HG02943 (cell line): ENCODE data around the gene KCNMA1.

Experiments used
- ATAC-seq: cut with Tn5 transposase; IDR thresholded peaks from one replicate; pipeline ENCODE4 v1.9.1; 2021; ENCODE audit warnings: mild to moderate bottlenecking, low read depth, moderate library complexity; ENCODE audit not compliant: unreplicated experiment

The KCNMA1 gene

GRCh38 chr10:77086081-77086480, 551.5 kb downstream of the KCNMA1 start:
- no peak for ATAC-seq

- ATAC-seq, result no peak
Measured at GRCh38 chr10:77085344-77085743, 552.3 kb downstream of the KCNMA1 start.

- ATAC-seq, result no peak
Measured at GRCh38 chr10:77084431-77085144, 553.0 kb downstream of the KCNMA1 start.

- ATAC-seq, result no peak
Measured at GRCh38 chr10:77082601-77083252, 554.9 kb downstream of the KCNMA1 start.

GRCh38 chr10:77081481-77081891, 556.1 kb downstream of the KCNMA1 start:
- ATAC-seq, result no peak

GRCh38 chr10:77080361-77081027, 557.1 kb downstream of the KCNMA1 start:
- ATAC-seq, result no peak

GRCh38 chr10:77079592-77080300, 557.9 kb downstream of the KCNMA1 start:
- ATAC-seq, result no peak

- ATAC-seq, result no peak
Measured at GRCh38 chr10:77077316-77077945, 560.2 kb downstream of the KCNMA1 start.

- no peak for ATAC-seq
Measured at GRCh38 chr10:77075926-77076325, 561.7 kb downstream of the KCNMA1 start.

GRCh38 chr10:77074104-77074624, 563.4 kb downstream of the KCNMA1 start:
- no peak for ATAC-seq

GRCh38 chr10:77073663-77073960, 564.0 kb downstream of the KCNMA1 start:
- ATAC-seq, result no peak

- no peak for ATAC-seq
Measured at GRCh38 chr10:77072836-77073662, 564.6 kb downstream of the KCNMA1 start.

- no peak for ATAC-seq
Measured at GRCh38 chr10:77072361-77072835, 565.2 kb downstream of the KCNMA1 start.

- ATAC-seq, result no peak
Measured at GRCh38 chr10:77071956-77072355, 565.7 kb downstream of the KCNMA1 start.

- no peak for ATAC-seq
Measured at GRCh38 chr10:77071001-77071511, 566.6 kb downstream of the KCNMA1 start.

- no peak for ATAC-seq
Measured at GRCh38 chr10:77070346-77070745, 567.3 kb downstream of the KCNMA1 start.

GRCh38 chr10:77068969-77069368, 568.6 kb downstream of the KCNMA1 start:
- ATAC-seq, result no peak

- no peak for ATAC-seq
Measured at GRCh38 chr10:77068272-77068671, 569.3 kb downstream of the KCNMA1 start.

- no peak for ATAC-seq
Measured at GRCh38 chr10:77062381-77062780, 575.2 kb downstream of the KCNMA1 start.
